HFF-Myc (cell line): ENCODE data around the gene TRIM17.

Experiments used
- DNase-seq: peaks from one replicate; pipeline ENCODE4 v3.0.0-alpha.2; 2011; ENCODE audit warnings: low read depth; ENCODE audit errors: extremely low read depth
- H3K4me3 ChIP-seq: replicated peaks from 2 replicates; pipeline ENCODE4 v1.5.1; 2011; ENCODE audit warnings: low read depth, mild to moderate bottlenecking, control low read depth, low read length
- TF ChIP-seq, protein P1 (sequence below): IDR thresholded peaks from 2 replicates; pipeline ENCODE4 v1.5.1; 2012; ENCODE audit warnings: mild to moderate bottlenecking, low read depth, low read length, control low read depth; ENCODE audit errors: missing control alignments

TRIM17 gene

GRCh38 chr1:228387321-228387720, 29.3 kb downstream of the TRIM17 start:
- DNase-seq = no peak
- no peak overlapping the region for H3K4me3 ChIP-seq
- TF ChIP-seq, protein P1, sequence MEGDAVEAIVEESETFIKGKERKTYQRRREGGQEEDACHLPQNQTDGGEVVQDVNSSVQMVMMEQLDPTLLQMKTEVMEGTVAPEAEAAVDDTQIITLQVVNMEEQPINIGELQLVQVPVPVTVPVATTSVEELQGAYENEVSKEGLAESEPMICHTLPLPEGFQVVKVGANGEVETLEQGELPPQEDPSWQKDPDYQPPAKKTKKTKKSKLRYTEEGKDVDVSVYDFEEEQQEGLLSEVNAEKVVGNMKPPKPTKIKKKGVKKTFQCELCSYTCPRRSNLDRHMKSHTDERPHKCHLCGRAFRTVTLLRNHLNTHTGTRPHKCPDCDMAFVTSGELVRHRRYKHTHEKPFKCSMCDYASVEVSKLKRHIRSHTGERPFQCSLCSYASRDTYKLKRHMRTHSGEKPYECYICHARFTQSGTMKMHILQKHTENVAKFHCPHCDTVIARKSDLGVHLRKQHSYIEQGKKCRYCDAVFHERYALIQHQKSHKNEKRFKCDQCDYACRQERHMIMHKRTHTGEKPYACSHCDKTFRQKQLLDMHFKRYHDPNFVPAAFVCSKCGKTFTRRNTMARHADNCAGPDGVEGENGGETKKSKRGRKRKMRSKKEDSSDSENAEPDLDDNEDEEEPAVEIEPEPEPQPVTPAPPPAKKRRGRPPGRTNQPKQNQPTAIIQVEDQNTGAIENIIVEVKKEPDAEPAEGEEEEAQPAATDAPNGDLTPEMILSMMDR = no peak

- no peak overlapping the region for H3K4me3 ChIP-seq
- no peak for DNase-seq
- TF ChIP-seq, protein P1 = no peak
Measured at GRCh38 chr1:228385232-228385631, 31.4 kb downstream of the TRIM17 start.

- TF ChIP-seq, protein P1 = no peak
- no peak for DNase-seq
- no peak overlapping the region for H3K4me3 ChIP-seq
Measured at GRCh38 chr1:228383773-228384172, 32.9 kb downstream of the TRIM17 start.

DNA sequence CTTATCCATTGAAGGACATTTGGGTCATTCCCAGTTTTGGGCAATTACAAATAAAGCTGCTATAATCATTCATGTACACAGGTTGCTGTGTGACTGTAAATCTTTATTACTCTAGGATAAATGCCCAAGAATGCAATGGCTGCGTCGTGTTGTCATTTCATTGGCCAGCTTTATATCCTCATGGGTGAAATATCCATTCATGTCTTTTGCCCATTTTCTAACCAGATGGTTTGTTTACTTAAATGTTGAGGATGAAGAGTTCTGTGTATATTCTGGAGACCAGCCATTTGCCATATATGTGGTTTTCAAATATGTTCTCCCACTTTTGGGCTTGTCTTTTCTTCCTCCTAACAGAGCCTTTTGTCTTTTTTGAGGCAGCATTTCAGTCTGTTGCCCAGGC, 35.3 kb downstream of the TRIM17 start:
- no peak for DNase-seq
- no peak overlapping the region for H3K4me3 ChIP-seq
- TF ChIP-seq, protein P1 = no peak

DNA sequence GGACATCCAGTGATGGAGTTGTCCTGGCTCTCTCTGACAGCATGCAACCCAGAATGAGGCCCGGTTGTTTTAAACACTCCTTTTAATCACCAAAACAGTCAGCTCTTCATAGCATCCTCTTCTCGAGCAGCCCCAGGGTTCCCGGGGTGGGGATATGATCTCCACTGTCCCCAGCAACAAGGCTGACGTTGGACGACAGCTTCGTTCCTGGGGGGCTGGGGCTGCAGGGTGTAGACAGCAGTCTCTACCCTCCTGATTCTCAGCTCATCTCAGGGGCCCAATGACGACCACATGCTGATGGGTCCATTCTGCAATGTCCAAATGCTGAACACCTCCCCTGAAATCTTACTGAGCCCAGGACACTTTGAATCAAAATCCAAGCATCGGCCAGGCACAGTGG, 37.0 kb downstream of the TRIM17 start:
- H3K4me3 ChIP-seq = no peak overlapping the region

GRCh38 chr1:228378873-228379460, 37.7 kb downstream of the TRIM17 start:
- no peak for DNase-seq
- TF ChIP-seq, protein P1 = no peak
- peak overlapping the region; percentile 49 for H3K4me3 ChIP-seq

More for the DNA sequence above, 37.0 kb downstream of the TRIM17 start:
- no peak for DNase-seq
- TF ChIP-seq, protein P1 = no peak
